Mucosa of rectum (tissue), 2 donors: ENCODE measurements around the gene MOB3A.
"Not testable (repeated sequence)": the region's sequence is repeated elsewhere in the genome, so short reads cannot be mapped to it uniquely, and the experiment has no call there.

Experiments
- H3K27ac ChIP-seq, 2 donors: one replicate each; pipeline ENCODE4 v1.7.0; 2013; ENCODE audit warnings: inconsistent platforms in 2 of 2, low read depth in 2 of 2, low read length in 2 of 2
- H3K27me3 ChIP-seq, 2 donors: one replicate each; pipeline ENCODE4 v1.7.0; 2013; ENCODE audit warnings: low read length in 2 of 2; ENCODE audit not compliant: control insufficient read depth in 2 of 2, insufficient read depth in 2 of 2
- H3K36me3 ChIP-seq, 2 donors: one replicate each; pipeline ENCODE4 v1.7.0; 2013; ENCODE audit warnings: low read length in 2 of 2; ENCODE audit not compliant: control insufficient read depth in 2 of 2, insufficient read depth in 2 of 2
- H3K4me1 ChIP-seq, 2 donors: one replicate each; pipeline ENCODE4 v1.7.0; 2013; ENCODE audit warnings: low read length in 2 of 2, mild to moderate bottlenecking in 1 of 2; ENCODE audit not compliant: control insufficient read depth in 2 of 2, insufficient read depth in 2 of 2
- H3K4me3 ChIP-seq, 2 donors: one replicate each; pipeline ENCODE4 v1.7.0; 2013; ENCODE audit warnings: low read length in 2 of 2
- H3K9ac ChIP-seq, 2 donors: one replicate each; pipeline ENCODE4 v1.7.0; 2013; ENCODE audit warnings: low read length in 2 of 2, low read depth in 1 of 2, mild to moderate bottlenecking in 1 of 2
- H3K9me3 ChIP-seq, 2 donors: one replicate each; pipeline ENCODE4 v1.7.0; 2013; ENCODE audit warnings: low read length in 2 of 2; ENCODE audit not compliant: control insufficient read depth in 2 of 2
- donor health status: healthy.
- donor health status: Normal muscosa, but diverticular disease.

The MOB3A gene

DNA sequence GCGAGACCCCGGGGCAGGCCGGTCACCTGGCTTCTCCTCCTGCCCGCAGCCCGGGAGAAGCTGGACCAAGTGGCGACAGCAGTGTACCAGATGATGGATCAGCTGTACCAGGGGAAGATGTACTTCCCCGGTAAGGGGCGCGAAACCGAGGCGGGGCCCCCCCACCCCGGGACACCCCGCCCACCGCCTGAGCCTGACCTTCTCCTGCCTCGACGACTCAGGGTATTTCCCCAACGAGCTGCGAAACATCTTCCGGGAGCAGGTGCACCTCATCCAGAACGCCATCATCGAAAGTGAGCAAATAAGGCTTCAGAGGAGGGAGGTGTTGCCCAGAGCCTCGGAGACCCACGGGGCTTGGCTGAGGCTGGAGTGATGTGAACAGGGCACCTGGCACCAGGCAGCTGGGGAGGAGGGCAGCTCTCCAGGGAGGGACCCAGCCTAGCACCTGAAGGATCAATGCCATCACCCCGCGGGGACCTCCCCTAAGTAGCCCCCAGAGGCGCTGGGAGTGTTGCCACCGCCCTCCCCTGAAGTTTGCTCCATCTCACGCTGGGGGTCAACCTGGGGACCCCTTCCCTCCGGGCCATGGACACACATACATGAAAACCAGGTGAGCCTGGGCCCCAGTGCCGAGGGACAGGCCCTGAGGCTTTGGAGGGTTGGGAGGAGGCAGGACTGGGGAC lies 1.2 kb upstream of the MOB3A start:
- Histone ChIP-seq H3K27me3 (no peaks in the 10 kb centered on the region), H3K36me3 (peaks cover 19 to 22% of the 10 kb centered on the region in 2 donors), H3K9ac (peak overlapping the region; percentile 41 to 76)

GRCh38 chr19:2096480-2097202 lies 515 bp upstream of the MOB3A start, which contains the start of gene IZUMO4:
IZUMO4 (plus strand) TSS chr19:2096915; CDS start chr19:2096946, 31 bp downstream.
- Histone ChIP-seq H3K4me3 (peak within 1 kb of the TSS; percentile 77 to 85), H3K27me3 (no peaks in the 10 kb centered on the region), H3K27ac (peak within 1 kb of the TSS; percentile 97 to 99), H3K9me3 (no peaks in the 10 kb centered on the region), H3K36me3 (peaks cover 14 to 18% of the 10 kb centered on the region in 2 donors), H3K9ac (peak within 1 kb of the TSS; percentile 52 to 90), H3K4me1 (peaks cover 19 to 23% of the 10 kb centered on the region in 2 donors)

More for the DNA sequence above, 1.2 kb upstream of the MOB3A start:
- peak overlapping the region; percentile 57 to 70 for H3K4me3 ChIP-seq
- no peaks in the 10 kb centered on the region for H3K9me3 ChIP-seq
- peak overlapping the region; percentile 76 for H3K27ac ChIP-seq
- H3K4me1 ChIP-seq, result peaks cover 19 to 23% of the 10 kb centered on the region in 2 donors

DNA sequence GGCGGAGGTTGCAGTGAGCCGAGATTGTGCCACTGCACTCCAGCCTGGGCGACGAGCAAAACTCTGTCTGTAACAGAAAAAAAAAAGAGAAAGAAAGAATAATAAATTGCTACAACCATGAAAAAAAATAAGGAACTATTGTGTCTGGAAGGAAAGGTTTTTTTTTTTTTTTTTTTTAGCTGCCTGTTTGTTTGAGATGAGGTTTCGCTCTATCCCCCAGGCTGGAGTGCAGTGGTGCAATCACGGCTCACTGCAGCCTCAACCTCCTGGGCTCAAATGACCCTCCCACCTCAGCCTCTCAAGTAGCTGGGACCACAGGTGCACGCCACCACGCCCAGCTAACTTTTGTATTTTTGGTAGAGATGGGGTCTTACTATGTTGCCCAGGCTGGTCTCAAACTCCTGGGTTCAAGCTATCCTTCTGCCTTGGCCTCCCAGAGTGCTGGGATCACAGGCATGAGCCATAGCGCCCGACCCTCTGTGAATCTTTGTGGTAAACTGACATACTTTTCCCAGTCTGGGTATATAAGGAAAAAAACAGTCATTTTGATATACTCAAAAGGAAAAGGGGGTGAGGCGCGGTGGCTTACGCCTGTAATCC lies 4.1 kb downstream of the MOB3A start:
- not testable (repeated sequence) for H3K9ac ChIP-seq, H3K4me3 ChIP-seq, H3K27me3 ChIP-seq, H3K9me3 ChIP-seq, H3K36me3 ChIP-seq
- peaks cover 34 to 35% of the 10 kb centered on the region in 2 donors for H3K4me1 ChIP-seq
- peak overlapping the region; percentile 16 to 27 for H3K27ac ChIP-seq

DNA sequence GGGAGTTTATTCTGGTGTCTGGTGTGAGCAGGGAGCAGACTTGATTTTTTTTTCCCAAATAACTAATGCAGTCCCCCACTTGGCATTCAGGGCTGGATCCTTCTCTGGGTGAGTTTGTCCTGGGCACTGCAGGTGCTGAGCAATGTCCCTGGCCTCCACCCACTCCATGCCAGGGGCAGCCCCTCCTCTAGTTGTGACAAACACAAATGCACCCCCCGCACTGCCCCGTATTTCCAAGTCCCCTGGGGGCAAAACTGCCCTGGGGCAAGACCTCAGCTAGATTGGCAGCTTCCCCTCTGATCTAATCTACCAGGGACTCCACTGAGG lies 6.4 kb downstream of the MOB3A start:
- H3K4me1 ChIP-seq, result peaks cover 26 to 33% of the 10 kb centered on the region in 2 donors
- H3K4me3 ChIP-seq, result no peak overlapping the region
- H3K9me3 ChIP-seq, result no peaks in the 10 kb centered on the region
- no peak overlapping the region for H3K9ac ChIP-seq
- H3K27me3 ChIP-seq, result no peaks in the 10 kb centered on the region
- no peaks in the 10 kb centered on the region for H3K36me3 ChIP-seq
- peak overlapping the region in 1 of 2 donors; percentile 76 for H3K27ac ChIP-seq

DNA sequence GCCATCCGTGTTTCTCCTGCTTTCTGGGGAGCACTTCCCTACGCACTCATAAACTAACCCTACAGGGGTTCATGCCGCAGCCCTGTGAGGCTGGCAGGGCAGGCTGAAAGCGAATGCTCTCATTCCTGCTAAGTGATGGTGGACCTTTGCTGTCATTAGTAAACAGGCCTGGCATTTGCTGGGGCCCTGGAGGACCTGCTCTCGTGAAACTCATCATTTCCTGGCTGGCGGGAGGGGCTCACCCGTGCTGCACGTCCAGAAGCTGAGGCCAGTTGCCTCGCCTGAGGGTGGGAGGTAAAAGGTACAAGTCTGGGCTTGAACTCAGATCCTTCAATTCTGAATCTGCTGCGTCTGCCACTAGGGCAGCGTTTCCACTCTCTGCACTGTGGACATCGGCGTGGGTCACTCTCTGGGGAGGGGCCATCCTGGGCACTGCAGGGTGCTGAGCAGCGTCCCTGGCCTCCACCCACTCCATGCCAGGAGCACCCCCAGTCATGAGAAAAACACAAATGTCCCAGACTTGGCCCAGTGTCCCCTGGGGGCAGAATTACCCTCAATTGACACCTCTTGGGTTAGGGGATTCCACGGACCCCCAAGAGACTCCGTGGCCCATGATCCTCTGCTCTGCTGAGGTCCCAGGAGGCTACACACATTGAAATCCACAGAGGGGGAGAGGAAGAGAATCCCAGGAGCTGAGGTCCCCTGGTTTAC lies 7.0 kb downstream of the MOB3A start:
- no peaks in the 10 kb centered on the region for H3K36me3 ChIP-seq
- peak overlapping the region in 1 of 2 donors; percentile 76 for H3K27ac ChIP-seq
- no peak overlapping the region for H3K9ac ChIP-seq
- H3K27me3 ChIP-seq, result no peaks in the 10 kb centered on the region
- no peaks in the 10 kb centered on the region for H3K9me3 ChIP-seq
- no peak overlapping the region for H3K4me3 ChIP-seq
- peaks cover 20 to 29% of the 10 kb centered on the region in 2 donors for H3K4me1 ChIP-seq

GRCh38 chr19:2087621-2088100 lies 8.5 kb downstream of the MOB3A start:
- Histone ChIP-seq H3K4me1 (peaks cover 19 to 26% of the 10 kb centered on the region in 2 donors), H3K27ac (peak overlapping the region; percentile 46 to 79), H3K36me3 (peaks cover 0 to 9% of the 10 kb centered on the region in 2 donors), H3K4me3 (no peak overlapping the region), H3K9ac (peak overlapping the region in 1 of 2 donors; percentile 32), H3K27me3 (no peaks in the 10 kb centered on the region), H3K9me3 (no peaks in the 10 kb centered on the region)

DNA sequence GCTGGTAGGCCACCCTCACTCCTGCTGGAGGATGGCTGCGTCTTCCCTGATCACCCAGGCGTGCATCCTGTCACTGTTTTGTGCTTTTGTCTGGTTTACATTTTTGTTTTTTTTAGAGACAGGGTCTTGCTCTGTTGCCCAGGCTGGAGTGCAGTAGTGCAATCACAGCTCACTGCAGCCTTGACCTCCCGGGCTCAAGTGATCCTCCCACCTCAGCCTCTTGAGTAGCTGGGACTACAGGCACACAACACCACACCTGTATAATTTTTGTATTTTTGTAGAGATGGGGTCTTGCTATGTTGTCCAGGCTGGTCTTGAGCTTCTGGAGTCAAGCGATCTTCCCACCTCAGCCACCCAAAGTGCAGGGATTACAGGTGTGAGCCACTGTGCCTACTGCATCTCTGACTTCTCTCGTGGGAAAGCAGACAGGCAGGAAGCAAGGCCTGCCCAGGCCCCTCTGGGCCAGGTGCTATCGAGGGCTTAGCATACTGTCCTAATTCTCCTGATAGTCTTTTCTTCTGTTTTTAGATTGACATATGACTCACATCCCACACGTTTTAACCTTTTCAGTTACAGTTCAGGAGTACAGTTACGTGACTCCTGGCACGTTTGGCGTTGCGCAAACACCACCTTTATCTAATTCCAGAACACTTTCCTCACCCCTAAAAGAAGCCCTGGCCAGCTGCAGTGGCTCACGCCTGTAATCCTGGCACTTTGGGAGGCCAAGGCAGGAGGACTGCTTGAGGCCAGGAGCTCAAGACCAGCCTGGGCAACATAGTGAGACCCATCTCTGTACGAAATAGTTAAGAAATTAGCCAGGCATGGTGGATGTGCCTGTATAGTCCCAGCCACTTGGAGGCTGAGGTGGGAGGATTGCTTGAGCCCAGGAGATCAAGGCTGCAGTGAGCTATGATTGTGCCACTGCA lies 9.2 kb downstream of the MOB3A start:
- peaks cover 0 to 13% of the 10 kb centered on the region in 2 donors for H3K36me3 ChIP-seq
- H3K4me3 ChIP-seq, H3K9ac ChIP-seq, H3K9me3 ChIP-seq, H3K27me3 ChIP-seq: not testable (repeated sequence)
- H3K27ac ChIP-seq, result peak overlapping the region; percentile 46 to 79
- H3K4me1 ChIP-seq, result peaks cover 19 to 28% of the 10 kb centered on the region in 2 donors

DNA sequence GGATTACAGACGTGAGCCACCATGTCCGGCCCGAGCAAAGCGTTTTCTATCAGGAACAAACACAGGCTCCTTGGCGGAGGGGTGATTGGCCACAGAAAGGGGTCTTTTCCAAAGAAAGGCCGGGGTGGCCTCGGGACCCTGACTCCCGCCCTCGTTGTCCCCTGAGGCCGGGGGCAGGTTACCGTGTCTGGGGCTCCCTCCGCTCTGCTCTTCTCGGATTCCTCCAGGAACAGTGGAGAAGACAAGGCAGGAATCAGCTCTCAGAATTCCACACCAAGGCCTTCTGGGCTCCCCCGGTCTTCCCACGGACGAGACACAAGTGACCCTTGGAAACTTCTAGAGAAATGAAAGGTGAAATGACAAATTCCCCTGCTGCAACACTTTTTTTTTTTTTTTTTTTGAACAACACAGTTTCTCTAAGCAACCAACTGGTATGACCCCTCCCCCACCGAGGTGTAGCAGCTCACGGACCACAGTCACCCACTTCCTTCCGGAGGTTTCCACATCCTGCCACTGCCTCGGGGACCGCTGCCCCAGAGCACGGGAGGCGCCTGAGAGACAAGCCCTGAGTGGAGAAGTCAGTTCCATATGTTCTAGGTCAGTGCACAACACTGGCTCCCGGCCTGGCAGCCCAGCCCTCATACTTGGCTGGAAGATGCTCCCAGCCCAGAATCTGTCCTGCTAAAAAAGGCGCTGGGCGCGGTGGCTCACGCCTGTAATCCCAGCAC lies 11.0 kb downstream of the MOB3A start:
- H3K4me3 ChIP-seq, result peak overlapping the region; percentile 55 to 74
- no peaks in the 10 kb centered on the region for H3K27me3 ChIP-seq
- peaks cover 15 to 25% of the 10 kb centered on the region in 2 donors for H3K4me1 ChIP-seq
- peaks cover 3 to 20% of the 10 kb centered on the region in 2 donors for H3K36me3 ChIP-seq
- peak overlapping the region; percentile 75 to 78 for H3K27ac ChIP-seq
- no peaks in the 10 kb centered on the region for H3K9me3 ChIP-seq
- peak overlapping the region; percentile 10 to 47 for H3K9ac ChIP-seq
